ENCODE data around the gene FBRSL1.
"Not testable (repeated sequence)": the region's sequence is repeated elsewhere in the genome, so short reads cannot be mapped to it uniquely, and the experiment has no call there.

FBRSL1 gene

DNA sequence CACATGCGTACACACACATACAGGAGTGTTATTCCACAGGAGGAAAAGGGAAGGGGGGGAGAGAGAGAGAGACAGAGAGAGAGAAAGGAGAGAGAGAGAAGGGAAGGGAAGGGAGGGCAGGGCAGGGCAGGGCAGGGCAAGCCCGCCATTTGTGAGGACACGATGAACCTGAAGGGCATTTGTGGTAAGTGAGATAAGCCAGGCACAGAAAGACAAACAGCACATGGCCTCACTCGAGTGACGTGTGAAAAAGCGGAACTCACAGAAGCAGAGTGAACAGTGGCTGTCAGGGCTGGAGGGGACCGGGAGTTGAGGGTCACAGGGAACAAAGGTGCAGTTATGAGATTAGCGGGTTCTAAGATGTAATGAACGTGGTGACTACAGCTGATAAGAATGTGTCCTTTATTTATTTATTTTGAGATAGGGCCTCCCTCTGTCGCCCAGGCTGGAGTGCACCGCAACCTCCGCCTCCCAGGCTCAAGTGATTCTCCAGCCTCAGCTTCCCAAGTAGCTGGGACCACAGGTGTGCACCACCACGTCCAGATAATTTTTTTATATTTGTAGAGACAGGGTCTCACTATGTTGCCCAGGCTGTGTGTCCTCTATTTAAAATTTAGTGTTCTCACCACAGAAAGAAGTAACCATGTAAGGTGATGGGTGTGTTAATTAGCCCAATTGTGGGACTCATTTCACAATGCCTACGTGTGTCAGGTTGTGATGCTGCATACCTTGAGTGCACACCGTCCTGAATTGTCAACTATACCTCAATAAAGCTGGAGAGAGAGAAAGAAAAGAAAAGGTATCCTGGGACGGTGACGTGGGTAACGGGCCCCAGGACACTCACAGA lies 18.7 kb upstream of the FBRSL1 start:
- DNase-seq (ENCODE audit: low read depth): no peak

DNA sequence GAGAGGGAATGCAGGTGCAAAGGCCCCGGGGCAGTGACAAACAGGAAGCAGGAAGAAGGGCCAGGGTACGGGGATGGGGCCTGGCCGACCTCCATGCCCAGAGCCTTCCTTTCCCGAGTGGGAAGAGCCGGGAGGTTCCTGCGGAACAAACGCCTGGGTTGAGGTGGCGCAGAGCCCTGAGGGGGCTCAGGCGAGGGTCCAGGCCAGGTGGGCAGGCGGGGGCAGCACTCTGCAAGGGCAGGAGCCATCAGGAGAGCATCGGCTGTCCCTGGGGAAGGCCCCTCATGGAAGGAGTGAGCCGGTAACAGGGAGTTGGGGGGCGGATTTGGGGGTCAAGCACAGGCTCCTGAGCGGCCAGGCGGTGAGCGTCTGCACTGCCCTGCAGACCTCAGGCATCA lies 18.1 kb upstream of the FBRSL1 start:
- no peak for DNase-seq (ENCODE audit: low read depth)

DNA sequence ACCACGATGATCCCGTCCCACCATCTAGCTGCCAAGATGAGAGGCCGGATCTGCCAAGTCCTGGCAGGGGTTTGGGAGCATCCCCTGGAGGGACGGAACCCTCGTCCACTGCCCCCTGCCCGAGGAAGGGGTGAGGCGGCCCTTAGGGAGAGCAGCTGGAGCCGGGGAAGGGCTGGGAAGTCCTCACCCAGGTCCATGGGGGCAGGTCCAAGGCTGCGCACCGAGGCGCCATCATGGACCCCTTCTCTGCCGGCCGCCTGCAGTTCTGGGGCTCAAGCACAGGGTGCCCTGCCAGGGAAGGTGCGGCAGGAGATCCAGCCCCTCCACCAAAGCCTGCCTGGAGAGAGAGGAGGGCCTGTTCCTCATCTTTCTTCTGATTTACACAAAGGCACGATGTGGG lies 17.6 kb upstream of the FBRSL1 start:
- DNase-seq (ENCODE audit: low read depth): no peak

DNA sequence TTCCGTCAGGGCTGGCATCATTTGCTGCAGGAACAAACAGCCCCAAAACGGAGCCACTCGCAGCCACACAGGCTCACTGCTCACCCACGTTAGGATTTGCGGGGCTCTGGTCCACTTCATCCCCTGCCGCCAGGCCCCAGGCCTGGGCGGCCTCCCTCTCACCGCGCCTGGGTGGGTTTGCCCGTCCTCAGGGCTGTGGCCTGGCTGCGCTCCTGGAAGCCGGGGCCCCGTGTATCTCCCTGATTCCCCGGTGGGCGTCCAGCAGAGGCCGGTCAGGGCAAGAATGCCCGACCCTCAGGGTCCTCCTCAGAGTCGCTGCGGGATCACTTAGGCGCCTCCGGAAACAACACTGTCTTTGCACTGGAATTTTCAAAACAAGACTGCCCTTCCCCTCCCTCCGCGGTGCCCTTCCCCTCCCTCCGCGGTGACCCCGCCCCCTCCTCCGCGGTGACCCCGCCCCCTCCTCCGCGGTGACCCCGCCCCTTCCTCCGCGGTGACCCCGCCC lies 15.7 kb upstream of the FBRSL1 start:
- no peak for DNase-seq (ENCODE audit: low read depth)

DNA sequence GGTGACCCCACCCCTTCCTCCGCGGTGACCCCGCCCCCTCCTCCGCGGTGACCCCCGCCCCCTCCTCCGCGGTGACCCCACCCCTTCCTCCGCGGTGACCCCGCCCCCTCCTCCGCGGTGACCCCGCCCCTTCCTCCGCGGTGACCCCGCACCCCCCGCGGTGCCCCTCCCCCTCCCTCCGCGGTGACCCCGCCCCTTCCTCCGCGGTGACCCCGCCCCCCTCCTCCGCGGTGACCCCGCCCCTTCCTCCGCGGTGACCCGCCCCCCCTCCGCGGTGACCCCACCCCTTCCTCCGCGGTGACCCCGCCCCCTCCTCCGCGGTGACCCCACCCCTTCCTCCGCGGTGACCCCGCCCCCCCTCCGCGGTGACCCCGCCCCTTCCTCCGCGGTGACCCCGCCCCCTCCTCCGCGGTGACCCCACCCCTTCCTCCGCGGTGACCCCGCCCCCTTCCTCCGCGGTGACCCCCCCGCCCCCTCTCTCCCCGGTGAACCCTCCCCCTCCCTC lies 15.1 kb upstream of the FBRSL1 start:
- DNase-seq (ENCODE audit: low read depth): not testable (repeated sequence)

DNA sequence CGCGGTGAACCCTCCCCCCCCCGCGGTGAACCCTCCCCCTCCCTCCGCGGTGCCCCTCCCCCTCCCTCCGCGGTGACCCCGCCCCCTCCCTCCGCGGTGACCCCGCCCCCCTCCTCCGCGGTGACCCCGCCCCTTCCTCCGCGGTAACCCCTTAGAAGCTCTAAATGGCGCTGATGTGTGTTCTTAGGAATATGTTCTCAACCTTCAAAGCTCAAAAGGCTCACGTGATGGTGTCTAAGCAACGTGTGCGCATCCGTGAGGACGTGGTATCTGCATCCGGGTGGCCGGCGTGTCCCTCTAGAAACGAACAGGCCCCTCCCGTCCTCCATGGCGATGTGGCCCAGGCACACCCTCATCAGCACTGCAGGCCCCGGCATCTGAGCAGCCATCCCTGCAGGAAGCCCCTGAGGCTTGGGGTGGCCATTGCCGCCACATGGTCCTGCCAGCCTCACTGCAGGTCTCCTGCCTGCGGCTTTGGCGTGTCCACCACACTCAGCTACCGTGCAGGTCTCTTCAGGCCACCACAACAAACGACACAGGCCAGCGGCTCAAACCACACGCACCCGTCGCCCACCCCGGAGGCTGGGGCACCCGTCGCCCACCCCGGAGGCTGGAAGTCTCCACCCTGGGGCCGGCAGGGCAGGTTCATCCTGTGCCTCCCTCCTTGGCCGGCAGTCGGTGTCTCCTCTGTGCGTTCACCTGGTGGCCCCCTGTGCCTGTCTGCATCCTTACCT lies 14.5 kb upstream of the FBRSL1 start:
- no peak for DNase-seq (ENCODE audit: low read depth)

DNA sequence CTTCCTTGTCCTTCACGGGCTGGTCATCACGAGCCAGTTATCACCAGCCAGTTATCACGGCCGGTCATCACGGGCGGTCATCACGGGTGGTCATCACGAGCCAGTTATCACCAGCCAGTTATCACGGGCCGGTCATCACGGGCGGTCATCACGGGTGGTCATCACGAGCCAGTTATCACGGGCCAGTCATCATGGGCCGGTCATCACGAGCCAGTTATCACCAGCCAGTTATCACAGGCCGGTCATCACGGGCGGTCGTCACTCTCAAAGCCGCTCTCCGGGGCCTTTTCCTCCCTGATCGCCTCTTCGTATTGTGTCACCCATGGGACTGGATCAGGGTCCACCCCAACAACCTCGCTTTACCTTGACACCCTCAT lies 13.9 kb upstream of the FBRSL1 start:
- DNase-seq (ENCODE audit: low read depth): no peak

DNA sequence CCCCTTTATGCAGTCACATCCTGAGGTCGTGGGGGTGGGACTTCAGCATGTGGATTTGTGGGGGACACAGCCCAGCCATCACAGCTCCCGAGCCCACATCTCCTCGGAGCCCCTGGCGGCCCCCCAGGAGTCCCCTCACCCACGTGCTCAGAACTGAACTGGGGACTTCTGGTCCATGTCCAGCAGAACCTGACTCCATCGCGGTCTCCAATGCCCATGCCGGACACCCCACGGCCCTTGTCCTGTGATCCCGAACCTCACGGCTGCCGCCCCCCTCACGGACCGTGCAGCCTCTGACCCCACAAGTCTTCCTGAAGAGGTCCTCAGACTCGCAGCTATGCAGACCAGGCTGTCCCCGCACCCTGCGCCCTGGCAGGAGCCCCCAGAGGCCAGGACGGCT lies 13.5 kb upstream of the FBRSL1 start:
- DNase-seq (ENCODE audit: low read depth): no peak

DNA sequence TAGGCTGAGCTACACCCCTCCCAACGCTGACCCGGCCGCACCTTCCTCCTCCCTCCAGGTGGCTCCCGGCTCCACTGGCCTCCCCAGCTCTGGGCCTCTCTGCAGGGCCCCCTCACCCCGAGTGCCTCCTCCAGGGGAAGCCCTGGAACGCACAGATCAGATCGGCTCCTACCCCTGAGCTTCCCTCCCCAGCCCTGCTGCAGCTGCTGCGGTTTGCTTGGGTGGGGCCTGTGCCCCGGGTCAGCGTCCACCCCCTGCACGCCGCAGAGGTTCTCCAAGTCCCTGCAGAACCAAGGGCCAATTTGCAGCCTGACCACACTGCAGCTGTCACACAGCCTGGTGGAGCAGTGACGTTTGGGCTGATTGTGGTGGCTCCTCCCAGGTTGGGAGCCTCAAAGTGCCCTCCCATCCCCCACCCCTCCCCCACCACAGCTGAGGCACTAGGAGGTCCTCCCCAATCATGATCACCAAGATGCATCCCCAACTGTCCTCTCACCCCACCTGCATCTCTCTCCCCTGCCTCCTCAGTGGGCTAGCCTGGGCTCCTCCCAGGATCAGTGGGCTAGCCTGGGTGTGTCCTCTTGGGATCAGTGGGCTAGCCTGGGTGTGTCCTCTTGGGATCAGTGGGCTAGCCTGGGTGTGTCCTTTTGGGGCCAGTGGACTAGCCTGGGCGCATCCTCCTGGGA lies 12.8 kb upstream of the FBRSL1 start:
- no peak for DNase-seq (ENCODE audit: low read depth)

DNA sequence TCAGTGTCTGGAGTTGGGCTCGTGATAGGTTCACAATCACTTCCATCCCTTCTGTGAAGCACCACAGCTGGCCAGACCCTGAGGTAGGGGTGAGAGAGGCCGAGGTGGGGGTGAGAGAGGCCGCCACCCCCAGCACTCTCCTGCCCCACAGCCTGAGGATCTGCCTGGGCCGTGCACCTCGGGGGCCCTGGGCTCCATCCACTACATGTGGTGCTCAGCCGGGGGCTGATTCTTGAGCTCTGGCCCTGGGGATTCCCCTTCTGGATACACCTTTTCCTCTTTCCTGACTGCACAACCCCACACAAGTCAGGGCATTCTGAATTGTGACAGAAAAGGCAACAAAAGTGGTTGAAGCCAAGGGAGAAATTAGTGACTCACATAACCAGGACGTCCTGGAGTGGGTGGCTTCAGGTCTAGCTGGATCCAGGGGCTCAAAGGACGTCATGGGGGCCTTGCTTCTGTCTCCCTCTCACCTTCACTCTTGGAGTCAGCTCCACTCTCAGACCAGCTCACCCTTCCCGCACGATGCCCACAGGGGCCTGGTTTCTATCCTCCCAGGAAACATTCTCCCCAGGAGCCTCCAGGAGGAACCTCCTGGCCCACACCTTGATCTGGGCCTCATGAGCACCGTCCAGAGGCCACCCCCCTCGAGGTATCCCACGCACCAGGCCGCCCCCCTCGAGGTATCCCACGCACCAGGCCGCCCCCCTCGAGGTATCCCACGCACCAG lies 12.1 kb upstream of the FBRSL1 start:
- DNase-seq (ENCODE audit: low read depth): no peak

DNA sequence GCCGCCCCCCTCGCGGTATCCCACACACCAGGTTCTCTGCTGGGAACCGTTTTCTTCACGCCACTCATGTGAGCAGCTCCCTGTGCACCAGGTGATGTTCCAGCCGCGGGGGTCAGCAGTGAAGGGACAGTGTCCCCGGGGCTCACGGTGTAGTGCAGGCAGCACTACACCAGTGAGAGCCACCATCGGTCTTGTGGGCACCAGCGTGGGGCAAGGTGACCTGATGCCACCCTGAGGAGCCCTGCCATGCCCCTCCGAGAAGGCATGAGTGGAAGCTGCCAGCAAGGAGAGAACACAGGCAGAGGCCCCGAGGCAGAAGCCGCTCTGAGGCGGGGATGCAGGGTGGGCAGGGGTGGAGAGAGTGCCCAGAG lies 11.5 kb upstream of the FBRSL1 start:
- DNase-seq (ENCODE audit: low read depth): no peak

DNA sequence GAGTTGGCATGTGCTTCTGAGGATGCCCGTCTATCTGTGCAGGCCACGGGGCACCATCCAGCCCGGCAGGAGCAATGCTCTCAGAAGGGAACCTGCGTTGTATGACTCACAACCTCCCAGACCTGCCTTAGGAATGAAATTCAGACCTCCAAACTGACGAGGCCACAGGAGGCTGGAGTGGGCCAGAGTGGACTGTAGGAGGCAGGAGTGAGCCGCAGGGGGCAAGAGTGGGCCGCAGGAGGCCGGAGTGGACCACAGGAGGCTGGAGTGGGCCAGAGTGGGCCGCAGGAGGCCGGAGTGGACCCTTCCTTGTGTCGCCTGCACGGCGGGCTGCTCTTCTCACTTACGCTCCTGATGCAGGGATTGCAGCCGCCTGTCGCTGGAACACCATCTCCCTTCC lies 11.1 kb upstream of the FBRSL1 start:
- no peak for DNase-seq (ENCODE audit: low read depth)

DNA sequence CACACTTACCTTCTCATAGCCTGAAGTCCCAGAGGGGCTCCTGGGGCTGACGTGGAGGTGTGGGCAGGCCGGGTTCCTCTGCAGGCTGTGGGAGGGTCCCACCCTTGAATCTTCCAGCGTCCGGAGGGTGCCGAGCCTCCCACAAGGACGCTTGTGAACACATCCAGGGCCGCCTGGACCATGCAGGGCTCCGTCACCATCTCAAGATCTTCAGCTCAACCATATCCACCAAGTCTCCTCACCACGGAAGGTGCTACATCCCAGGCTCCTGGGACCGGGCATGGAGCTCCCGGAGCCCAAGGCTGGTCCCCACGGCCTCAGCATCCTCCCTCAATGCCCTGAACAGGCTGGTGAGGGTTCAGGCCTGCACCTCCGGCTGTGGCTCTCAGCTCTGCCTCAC lies 10.7 kb upstream of the FBRSL1 start:
- no peak for DNase-seq (ENCODE audit: low read depth)

DNA sequence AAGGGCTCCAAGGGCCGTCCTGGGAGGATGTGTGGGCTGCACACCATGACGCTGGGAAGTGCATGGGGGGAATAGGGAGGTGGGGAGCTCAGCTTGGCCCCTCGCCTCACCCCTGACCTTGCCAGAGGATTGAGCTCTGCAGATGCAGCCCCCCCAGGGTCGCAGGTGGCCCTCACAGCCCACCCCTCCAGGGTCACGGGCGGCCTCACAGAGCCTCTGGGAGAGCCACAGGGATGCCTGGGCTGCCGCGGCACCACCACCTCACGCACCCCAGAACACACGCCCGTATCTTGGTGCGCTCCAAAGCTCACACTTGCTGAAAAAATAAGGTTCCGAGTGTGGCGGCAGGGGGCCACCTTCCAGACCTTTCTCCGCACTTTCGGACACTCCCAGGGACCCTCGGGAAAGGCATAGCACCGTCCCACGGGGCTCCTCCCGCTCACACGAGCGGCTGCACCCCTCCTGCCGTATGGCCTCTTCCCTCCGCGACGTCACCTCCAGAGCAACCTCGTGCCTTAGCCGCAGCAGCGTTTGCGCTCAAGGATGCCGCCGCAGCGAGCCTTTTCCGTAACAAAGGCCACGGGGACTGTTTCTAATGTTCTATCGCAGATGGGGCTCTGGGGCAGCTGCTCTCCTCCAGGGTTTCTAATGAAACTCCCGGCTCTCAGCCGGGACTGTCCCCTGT lies 9.9 kb upstream of the FBRSL1 start:
- DNase-seq (ENCODE audit: low read depth): no peak

DNA sequence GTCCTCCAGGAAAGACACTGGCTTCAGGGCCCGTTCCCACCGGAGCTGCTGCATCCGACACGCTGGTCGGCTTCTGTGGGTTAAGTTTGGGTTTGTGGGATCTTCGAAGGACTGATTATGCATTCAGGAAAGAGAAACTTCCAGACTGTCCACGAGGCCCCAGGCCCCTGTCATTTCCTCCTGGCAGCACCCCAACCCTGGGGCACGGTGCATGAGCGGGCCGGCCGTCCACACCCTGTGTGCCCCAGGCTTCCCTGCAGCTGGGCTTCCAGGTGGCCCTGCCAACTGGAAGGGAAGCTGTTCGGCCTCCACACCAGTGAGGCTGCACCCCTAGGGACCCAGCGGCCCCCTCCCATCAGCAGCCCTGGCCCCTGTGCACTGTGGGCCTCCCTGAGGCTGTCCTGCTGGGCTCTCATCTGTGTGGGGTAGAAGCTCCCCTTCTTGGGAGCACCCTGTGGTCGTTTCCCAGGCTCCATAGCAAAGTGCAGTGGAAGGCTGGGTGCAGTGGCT lies 9.3 kb upstream of the FBRSL1 start:
- DNase-seq (ENCODE audit: low read depth): no peak

DNA sequence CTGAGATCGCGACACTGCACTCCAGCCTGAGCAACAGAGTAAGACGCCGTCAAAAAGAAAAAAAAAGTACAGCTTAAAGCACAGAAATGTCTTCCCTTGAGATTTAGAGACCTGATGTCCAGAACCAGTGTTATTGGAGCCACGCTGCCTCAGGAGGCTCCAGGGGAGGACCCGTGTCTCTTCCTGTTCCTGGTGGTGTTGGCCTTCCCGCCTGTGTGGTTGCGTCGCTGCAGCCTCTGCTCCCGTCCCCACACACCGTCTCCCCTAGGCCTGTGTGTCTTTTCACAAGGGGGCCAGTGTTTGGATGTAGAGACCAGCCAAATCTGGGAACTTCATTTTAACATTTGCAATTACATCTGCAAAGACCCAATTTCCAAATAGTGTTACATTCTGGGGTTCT lies 8.6 kb upstream of the FBRSL1 start:
- no peak for DNase-seq (ENCODE audit: low read depth)

DNA sequence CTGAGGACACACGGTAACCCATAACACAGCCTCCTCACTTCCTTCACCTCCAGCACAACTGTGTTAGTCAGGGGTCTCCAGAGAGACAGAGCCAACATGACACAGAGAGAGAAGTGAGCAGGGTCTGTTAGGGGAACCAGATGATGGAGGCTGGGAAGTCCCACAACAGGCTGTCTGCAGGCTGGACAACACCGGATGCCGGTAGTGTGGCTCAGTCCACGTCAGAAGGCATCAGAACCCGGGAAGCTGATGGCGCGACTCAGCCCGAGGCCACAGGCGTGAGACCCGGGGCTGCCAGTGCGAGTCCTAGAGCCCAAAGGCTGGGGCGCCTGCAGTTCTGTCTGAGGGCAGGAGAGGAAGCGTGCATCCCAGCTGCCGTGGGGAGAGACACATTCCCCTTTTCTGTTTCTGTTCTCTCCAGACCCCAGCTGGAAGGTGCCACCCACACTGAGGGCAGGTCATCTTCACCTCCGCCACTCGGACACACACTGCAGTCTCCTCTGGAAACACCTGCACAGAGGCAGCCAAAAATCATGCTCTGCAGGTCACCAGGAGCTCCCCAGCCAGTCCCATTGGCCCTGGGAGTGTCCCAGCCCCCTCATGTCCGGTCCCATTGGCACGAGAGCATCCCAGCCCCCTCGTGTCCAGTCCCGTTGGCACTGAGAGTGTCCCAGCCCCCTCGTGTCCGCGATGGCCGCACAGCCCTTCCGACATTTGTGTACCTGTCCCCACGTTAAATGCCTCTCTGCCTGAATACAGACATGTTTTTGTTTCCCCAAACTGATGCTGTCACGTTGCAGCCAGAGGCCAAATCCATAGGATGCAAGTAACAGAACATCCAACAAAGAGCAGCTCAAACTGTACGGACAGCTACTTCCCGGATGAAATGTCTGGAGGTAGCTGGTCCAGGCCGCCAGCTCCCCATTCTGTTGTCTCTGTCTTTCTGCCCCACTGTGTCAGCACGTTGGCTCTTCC lies 7.9 kb upstream of the FBRSL1 start:
- DNase-seq (ENCODE audit: low read depth): no peak

DNA sequence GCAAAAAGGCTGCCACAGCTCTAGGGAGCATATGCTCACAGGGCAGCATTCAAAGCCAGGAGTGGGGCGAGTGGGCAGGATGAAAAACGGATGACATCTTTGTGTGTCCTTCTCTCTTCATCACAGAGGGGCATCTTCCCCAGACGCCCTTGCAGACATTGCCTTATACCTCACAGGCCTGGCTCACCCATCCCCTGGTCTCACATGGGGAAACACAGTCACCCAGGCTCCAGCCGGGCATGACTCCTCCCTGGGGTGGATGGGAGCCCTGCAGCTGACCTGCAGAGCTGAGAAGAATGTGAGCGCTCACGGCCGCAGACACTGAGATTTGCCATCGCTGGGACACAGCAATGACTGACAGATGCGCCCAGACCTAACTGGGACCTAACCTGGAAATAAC lies 7.2 kb upstream of the FBRSL1 start:
- no peak for DNase-seq (ENCODE audit: low read depth)

DNA sequence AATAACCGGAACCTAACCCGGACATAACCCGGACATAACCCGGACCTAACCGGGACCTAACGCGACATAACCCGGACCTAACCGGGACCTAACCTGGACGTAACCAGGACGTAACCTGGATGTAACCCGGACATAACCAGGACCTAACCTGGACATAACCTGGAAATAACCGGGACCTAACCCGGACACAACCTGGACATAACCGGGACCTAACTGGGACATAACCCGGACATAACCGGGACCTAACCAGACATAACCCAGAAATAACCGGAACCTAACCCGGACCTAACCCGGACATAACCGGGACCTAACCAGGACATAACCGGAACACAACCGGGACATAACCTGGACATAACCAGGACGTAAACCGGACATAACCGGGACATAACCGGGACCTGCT lies 6.7 kb upstream of the FBRSL1 start:
- no peak for DNase-seq (ENCODE audit: low read depth)

DNA sequence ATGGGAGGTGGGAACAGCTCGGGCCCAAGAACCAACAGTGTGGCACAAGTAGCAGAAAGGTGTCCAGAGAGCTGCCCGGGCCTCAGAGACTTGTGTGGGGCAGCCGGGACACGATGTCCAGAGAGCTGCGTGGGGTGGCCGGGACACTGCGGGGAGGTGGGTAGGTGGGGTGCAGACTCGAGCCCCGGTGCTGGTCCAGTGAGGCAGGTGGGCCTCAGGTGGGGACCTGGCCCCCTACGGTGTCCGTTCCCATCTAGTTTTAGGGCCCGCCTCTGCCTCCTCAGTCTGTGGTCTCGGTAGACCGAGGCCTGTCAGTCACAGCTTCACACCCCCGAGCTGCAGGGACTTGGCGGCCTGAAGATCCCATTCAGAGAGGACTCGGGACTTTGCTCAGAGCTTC lies 6.3 kb upstream of the FBRSL1 start:
- no peak for DNase-seq (ENCODE audit: low read depth)
